ENCODE measurements around the gene ILF3.

GRCh38 chr19:10678813-10679212, 24.7 kb downstream of the ILF3 start:
- TF ChIP-seq CTCF (IDR thresholded peaks at IDR 0.05) (no peak), POLR2A (IDR thresholded peaks at IDR 0.05) (no peak)

Data from adrenal gland (tissue), 5 donors.